Stimulated activated CD4-positive, alpha-beta T cell treated with anti-CD3 and anti-CD28 coated beads, Interleukin-4, amount 100 ng/mL, for 4 hours (primary cell): Measurements from ENCODE around the gene GPD1.
A peak's percentile ranks its signal among the peaks of the same experiment; 100 is the strongest.
"Not testable (repeated sequence)": the region's sequence is repeated elsewhere in the genome, so short reads cannot be mapped to it uniquely, and the experiment has no call there.

Source experiments
- DNase-seq, 2 experiments: peaks; one replicate each; pipeline ENCODE4 v3.0.0-alpha.2; 2020

The GPD1 gene

GRCh38 chr12:50074936-50075807, 28.6 kb upstream of the GPD1 start:
- DNase-seq = peak; percentile 68 to 81

GRCh38 chr12:50075808-50076170, 28.0 kb upstream of the GPD1 start:
- no peak for DNase-seq

- no peak for DNase-seq
Measured at GRCh38 chr12:50077099-50077498, 26.7 kb upstream of the GPD1 start.

- no peak for DNase-seq
Measured at GRCh38 chr12:50078281-50078680, 25.5 kb upstream of the GPD1 start.

- no peak for DNase-seq
Measured at GRCh38 chr12:50079771-50080170, 24.0 kb upstream of the GPD1 start.

GRCh38 chr12:50081096-50081808, 22.6 kb upstream of the GPD1 start:
- no peak for DNase-seq

GRCh38 chr12:50082644-50083043, 21.2 kb upstream of the GPD1 start:
- DNase-seq = no peak

- DNase-seq = no peak
Measured at GRCh38 chr12:50083301-50083700, 20.5 kb upstream of the GPD1 start.

- not testable (repeated sequence) for DNase-seq
Measured at GRCh38 chr12:50084409-50084774, 19.4 kb upstream of the GPD1 start.

GRCh38 chr12:50084775-50085614, 18.8 kb upstream of the GPD1 start, which contains the start of gene SMARCD1:
Gene SMARCD1, plus strand, starts transcription at chr12:50085342. Its CDS starts 28 bp downstream, at chr12:50085370.
- DNase-seq = peak; percentile 83 to 87

- no peak for DNase-seq
Measured at GRCh38 chr12:50085615-50086072, 18.2 kb upstream of the GPD1 start.

GRCh38 chr12:50086148-50086547, 17.7 kb upstream of the GPD1 start:
- no peak for DNase-seq

- no peak for DNase-seq
Measured at GRCh38 chr12:50087151-50087550, 16.7 kb upstream of the GPD1 start.

- no peak for DNase-seq
Measured at GRCh38 chr12:50087995-50088394, 15.8 kb upstream of the GPD1 start.

- DNase-seq = peak in 1 of 2 experiments; percentile 46
Measured at GRCh38 chr12:50088577-50089335, 15.1 kb upstream of the GPD1 start.

GRCh38 chr12:50089730-50090129, 14.1 kb upstream of the GPD1 start:
- DNase-seq = no peak

GRCh38 chr12:50090391-50090790, 13.4 kb upstream of the GPD1 start:
- no peak for DNase-seq

- DNase-seq = no peak
Measured at GRCh38 chr12:50097952-50098351, 5.9 kb upstream of the GPD1 start.

GRCh38 chr12:50099302-50100008, 4.4 kb upstream of the GPD1 start:
- no peak for DNase-seq

GRCh38 chr12:50100561-50100960, 3.2 kb upstream of the GPD1 start:
- no peak for DNase-seq

- DNase-seq = no peak
Measured at GRCh38 chr12:50101663-50102062, 2.1 kb upstream of the GPD1 start.

- DNase-seq = no peak
Measured at GRCh38 chr12:50102131-50102531, 1.7 kb upstream of the GPD1 start.
